Measurements from ENCODE around the gene XPC. TPM values are rescaled to one million over a fixed set of nuclear protein-coding genes. Genes with fewer than 3 reads are reported as not detected.

The XPC gene
- total and polyA plus RNA-seq, 2 of the 8 experiments (the other 6 are each of a cell fraction or from before 2014, with no cell fraction given) = 8.8 to 27.3 TPM

DNA sequence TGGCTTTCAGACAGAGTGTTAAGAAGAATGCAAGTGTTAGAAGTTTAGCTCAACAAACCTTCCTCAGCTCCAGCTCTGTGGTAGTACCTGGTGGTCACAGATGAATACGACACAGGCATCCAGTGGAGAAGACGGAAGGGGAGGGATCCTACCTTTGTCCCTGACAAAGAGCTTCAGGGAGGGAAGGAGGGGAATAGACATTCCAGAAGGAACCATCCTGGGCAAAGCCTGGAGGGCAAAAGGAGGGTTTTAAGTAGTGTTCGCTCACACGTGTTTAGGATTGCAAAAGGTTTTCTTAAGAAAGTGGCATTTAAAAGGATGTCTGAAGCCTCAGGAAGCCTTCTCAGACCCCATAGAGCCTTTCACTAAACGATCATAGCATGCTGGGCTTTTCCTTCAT, 56.5 kb downstream of the XPC start:
- H3K56ac ChIP-seq (replicated peaks; ENCODE audit: insufficient read length, low read depth, low read length) = no peak overlapping the region
- no peak overlapping the region for H3K4ac ChIP-seq (replicated peaks; ENCODE audit: insufficient read length, low read depth, low read length)
- no peak overlapping the region for H4K5ac ChIP-seq (ENCODE audit: insufficient read length, low read depth, low read length)
- H3K18ac ChIP-seq (ENCODE audit: extremely low read depth, low read length) = no peak overlapping the region
- no peak overlapping the region for H2AFZ ChIP-seq (ENCODE audit: low read length)
- H3K79me2 ChIP-seq (ENCODE audit: control insufficient read depth in 1 of 2, insufficient read depth in 2 of 2, low read length in 2 of 2) = peaks cover 5 to 29% of the 10 kb centered on the region in 2 experiments
- H2BK12ac ChIP-seq (ENCODE audit: low read depth, low read length) = no peak overlapping the region
- no peaks in the 10 kb centered on the region for H3K27me3 ChIP-seq (replicated peaks in 1 of 4; ENCODE audit: control insufficient read depth in 3 of 4, extremely low read depth in 1 of 4, insufficient read depth in 3 of 4, low read length in 3 of 4)
- H4K20me1 ChIP-seq (replicated peaks in 1 of 2; ENCODE audit: control insufficient read depth in 1 of 2, insufficient read depth in 2 of 2, low read length in 2 of 2) = peaks cover 4 to 9% of the 10 kb centered on the region in 2 experiments
- H3K36me3 ChIP-seq (ENCODE audit: control insufficient read depth in 2 of 4, insufficient read depth in 4 of 4, low read length in 3 of 4) = peaks cover 0 to 5% (median 2%) of the 10 kb centered on the region in 4 experiments; a peak in 2 of 8 replicates
- H4K91ac ChIP-seq (replicated peaks; ENCODE audit: insufficient read length, low read length) = no peak overlapping the region
- FAIRE-seq = no peak
- no peak overlapping the region for H3K27ac ChIP-seq (ENCODE audit: low read depth, low read length)
- H3K9ac ChIP-seq (replicated peaks in 1 of 4; ENCODE audit: extremely low read depth in 1 of 4, low read depth in 3 of 4, low read length in 3 of 4) = no peak overlapping the region
- H2AK5ac ChIP-seq (ENCODE audit: low read depth, low read length) = no peak overlapping the region
- DNase-seq (ENCODE audit: low read depth in 1 of 2, low spot score in 2 of 2) = no peak
- H3K4me3 ChIP-seq (ENCODE audit: extremely low read depth in 1 of 4, insufficient read depth in 2 of 4, low read depth in 3 of 4, low read length in 4 of 4) = no peak overlapping the region
- H2BK20ac ChIP-seq (ENCODE audit: low read length) = no peak overlapping the region
- peaks cover 14% of the 10 kb centered on the region for H3K23me2 ChIP-seq (ENCODE audit: low read depth, low read length)
- CTCF ChIA-PET (ENCODE audit: partially characterized antibody) = interaction anchor here (0.9 to 1.8 kb wide), 8 partner anchors 8 to 236 kb away, joined by 3 to 7 read pairs (median 4); no protein-coding TSS in a partner anchor
- no peak overlapping the region for H4K8ac ChIP-seq (ENCODE audit: extremely low read depth, insufficient read depth, low read length)
- no peak overlapping the region for H2BK5ac ChIP-seq (ENCODE audit: low read depth, low read length)
- H3K4me1 ChIP-seq (replicated peaks in 1 of 4; ENCODE audit: control insufficient read depth in 3 of 4, insufficient read depth in 4 of 4, low read length in 3 of 4) = peaks cover 0 to 14% (median 10%) of the 10 kb centered on the region in 4 experiments; a peak in 6 of 7 replicates
- H3K4me2 ChIP-seq (ENCODE audit: insufficient read depth in 1 of 2, low read depth in 2 of 2, low read length in 2 of 2) = no peak overlapping the region; a peak in 1 of 4 replicates
- POLR2A ChIA-PET (ENCODE audit: partially characterized antibody) = interaction anchor here (4.7 kb wide), 1 partner anchor 226 kb away, joined by 46 read pairs; no protein-coding TSS in a partner anchor
- no peak overlapping the region for H3K23ac ChIP-seq (ENCODE audit: insufficient read length)
- WGBS, 2 experiments (ENCODE audit: extremely low coverage in 1 of 2, insufficient coverage in 1 of 2, insufficient read length in 1 of 2, insufficient replicate concordance in 2 of 2, low coverage in 1 of 2, low lambda C conversion rate in 2 of 2, missing lambda C conversion rate in 1 of 2) = 89% methylated on average over 5 of the region's 5 CpGs; no CpG with 5 or more reads in 1 of the 2 experiments
- peaks cover 17% of the 10 kb centered on the region for H3K79me1 ChIP-seq (ENCODE audit: low read depth, low read length)
- H3K9me3 ChIP-seq (ENCODE audit: insufficient read depth in 2 of 2, low read depth in 1 of 2, low read length in 1 of 2) = no peaks in the 10 kb centered on the region
- H2BK15ac ChIP-seq (ENCODE audit: low read length) = no peak overlapping the region
- no peak overlapping the region for H2BK120ac ChIP-seq (replicated peaks; ENCODE audit: low read depth, low read length)
- H3K14ac ChIP-seq (ENCODE audit: insufficient read length) = no peak overlapping the region
- TF ChIP-seq BACH1 (IDR thresholded peaks at IDR 0.05; ENCODE audit: low read length) = no peak
- TF ChIP-seq RAD21 (IDR thresholded peaks at IDR 0.05 in 1 of 2, conservative IDR thresholded peaks at IDR 0.05 in 1 of 2; ENCODE audit: low read depth in 2 of 2, low read length in 2 of 2) = no peak
- TF ChIP-seq RNF2 (IDR thresholded peaks at IDR 0.05; ENCODE audit: borderline replicate concordance, low read depth, low read length, missing control alignments, poor library complexity, severe bottlenecking) = no peak
- TF ChIP-seq TAF7 (optimal IDR thresholded peaks at IDR 0.05; ENCODE audit: borderline replicate concordance, low read depth, low read length) = no peak
- no peak for TF ChIP-seq CTCF (IDR thresholded peaks at IDR 0.05; ENCODE audit: control extremely low read depth in 1 of 3, insufficient read depth in 1 of 3, low read depth in 1 of 3, low read length in 3 of 3)
- no peak for TF ChIP-seq HDAC2 (IDR thresholded peaks at IDR 0.05; ENCODE audit: borderline replicate concordance in 1 of 2, low read depth in 2 of 2, low read length in 2 of 2)
- TF ChIP-seq CHD1 (IDR thresholded peaks at IDR 0.05; ENCODE audit: low read depth, low read length) = no peak
- no peak for TF ChIP-seq RFX5 (IDR thresholded peaks at IDR 0.05; ENCODE audit: borderline replicate concordance, low read depth, low read length)
- no peak for TF ChIP-seq SIN3A (conservative IDR thresholded peaks at IDR 0.05 in 1 of 2, IDR thresholded peaks at IDR 0.05 in 1 of 2; ENCODE audit: low read depth in 1 of 2, low read length in 2 of 2)

Data from H1 (cell line).